WERI-Rb-1 (cell line): ENCODE measurements around the gene TET1.
"Not testable (repeated sequence)": the region's sequence is repeated elsewhere in the genome, so short reads cannot be mapped to it uniquely, and the experiment has no call there.

Experiments used
- DNase-seq: peaks from one replicate; pipeline ENCODE4 v3.0.0-alpha.2; 2020
- H3K27ac ChIP-seq: fragments of 250-450 bp; sonication (Bioruptor Pico); 2 replicates; pipeline ENCODE4 v1.5.1; 2020; ENCODE audit warnings: mild to moderate bottlenecking, moderate library complexity
- H3K27me3 ChIP-seq: fragments of 250-450 bp; sonication (Bioruptor Pico); 2 replicates; pipeline ENCODE4 v1.5.1; 2021; ENCODE audit warnings: mild to moderate bottlenecking, low read depth, moderate library complexity; ENCODE audit not compliant: insufficient read depth, severe bottlenecking
- H3K36me3 ChIP-seq: fragments of 250-450 bp; sonication (Bioruptor Pico); 2 replicates; pipeline ENCODE4 v1.5.1; 2020; ENCODE audit warnings: mild to moderate bottlenecking, moderate library complexity
- H3K4me3 ChIP-seq: 2 replicates; pipeline ENCODE4 v1.5.1; 2011; ENCODE audit warnings: low read depth, mild to moderate bottlenecking, control low read depth, low read length
- H3K9me3 ChIP-seq: fragments of 250-450 bp; sonication (Bioruptor Pico); 2 replicates; pipeline ENCODE4 v1.5.1; 2021; ENCODE audit warnings: mild to moderate bottlenecking, moderate library complexity; ENCODE audit not compliant: severe bottlenecking
- CTCF ChIP-seq: IDR thresholded peaks from 2 replicates; pipeline ENCODE4 v1.5.1; 2011; ENCODE audit warnings: low read depth, mild to moderate bottlenecking, control low read depth, inconsistent platforms, low read length

The TET1 gene

GRCh38 chr10:68732651-68733050 is 172.5 kb downstream of the TET1 start:
- no peak for DNase-seq
- Histone ChIP-seq H3K27me3 (no peaks in the 10 kb centered on the region), H3K4me3 (no peak overlapping the region), H3K36me3 (peaks cover 90% of the 10 kb centered on the region), H3K27ac (no peak overlapping the region), H3K9me3 (no peaks in the 10 kb centered on the region)
- no peak for TF ChIP-seq CTCF

GRCh38 chr10:68734349-68734748 is 174.2 kb downstream of the TET1 start:
- no peaks in the 10 kb centered on the region for H3K27me3 ChIP-seq
- H3K4me3 ChIP-seq: no peak overlapping the region
- no peak overlapping the region for H3K27ac ChIP-seq
- TF ChIP-seq CTCF: no peak
- no peak for DNase-seq
- H3K36me3 ChIP-seq: peaks cover 91% of the 10 kb centered on the region
- H3K9me3 ChIP-seq: no peaks in the 10 kb centered on the region

- peaks cover 91% of the 10 kb centered on the region for H3K36me3 ChIP-seq
- H3K9me3 ChIP-seq: no peaks in the 10 kb centered on the region
- H3K27me3 ChIP-seq: no peaks in the 10 kb centered on the region
- DNase-seq: peak; percentile 36
- no peak overlapping the region; the same call in 1 of the 2 replicates for H3K27ac ChIP-seq
- TF ChIP-seq CTCF: no peak
- H3K4me3 ChIP-seq: no peak overlapping the region
Measured at GRCh38 chr10:68735119-68735518, 175.0 kb downstream of the TET1 start.

GRCh38 chr10:68735739-68736138 is 175.6 kb downstream of the TET1 start:
- not testable (repeated sequence) for H3K27me3 ChIP-seq, H3K4me3 ChIP-seq, H3K9me3 ChIP-seq, H3K27ac ChIP-seq, DNase-seq
- H3K36me3 ChIP-seq: peaks cover 90% of the 10 kb centered on the region

- H3K36me3 ChIP-seq: peaks cover 94% of the 10 kb centered on the region
- not testable (repeated sequence) for H3K27me3 ChIP-seq, H3K27ac ChIP-seq, H3K9me3 ChIP-seq, DNase-seq, H3K4me3 ChIP-seq
Measured at GRCh38 chr10:68740676-68741075, 180.5 kb downstream of the TET1 start.

GRCh38 chr10:68742397-68742796 is 182.3 kb downstream of the TET1 start:
- Histone ChIP-seq H3K4me3 (no peak overlapping the region), H3K9me3 (no peaks in the 10 kb centered on the region), H3K36me3 (peaks cover 94% of the 10 kb centered on the region), H3K27me3 (no peaks in the 10 kb centered on the region), H3K27ac (no peak overlapping the region)
- TF ChIP-seq CTCF: no peak
- no peak for DNase-seq
